ENCODE measurements around the gene XIRP1.
A peak's percentile ranks its signal among the peaks of the same experiment; 100 is the strongest.

Gene XIRP1

GRCh38 chr3:39141171-39141995 is 51.0 kb downstream of the XIRP1 start:
- in situ Hi-C loops (cut with MboI; ENCODE audit: low sequenced_read_pairs, unreplicated experiment) = no loop called here
- peak; percentile 24 for DNase-seq (ENCODE audit: low spot score)
- no peak for TF ChIP-seq CTCF (IDR thresholded peaks at IDR 0.05; ENCODE audit: borderline replicate concordance, control extremely low read depth, extremely low read depth, insufficient read depth, missing control alignments)

- DNase-seq (ENCODE audit: low spot score) = no peak
- in situ Hi-C loops (cut with MboI; ENCODE audit: low sequenced_read_pairs, unreplicated experiment) = no loop called here
- TF ChIP-seq CTCF (IDR thresholded peaks at IDR 0.05; ENCODE audit: borderline replicate concordance, control extremely low read depth, extremely low read depth, insufficient read depth, missing control alignments) = no peak
Observed at GRCh38 chr3:39140341-39140971, 51.9 kb downstream of the XIRP1 start.

- in situ Hi-C loops (cut with MboI; ENCODE audit: low sequenced_read_pairs, unreplicated experiment) = no loop called here
- no peak for DNase-seq (ENCODE audit: low spot score)
- no peak for TF ChIP-seq CTCF (IDR thresholded peaks at IDR 0.05; ENCODE audit: borderline replicate concordance, control extremely low read depth, extremely low read depth, insufficient read depth, missing control alignments)
Observed at GRCh38 chr3:39139442-39139841, 53.0 kb downstream of the XIRP1 start.

GRCh38 chr3:39138804-39139415 is 53.5 kb downstream of the XIRP1 start:
- peak; percentile 39 for DNase-seq (ENCODE audit: low spot score)
- in situ Hi-C loops (cut with MboI; ENCODE audit: low sequenced_read_pairs, unreplicated experiment) = no loop called here
- TF ChIP-seq CTCF (IDR thresholded peaks at IDR 0.05; ENCODE audit: borderline replicate concordance, control extremely low read depth, extremely low read depth, insufficient read depth, missing control alignments) = no peak

GRCh38 chr3:39137991-39138803 is 54.2 kb downstream of the XIRP1 start:
- in situ Hi-C loops (cut with MboI; ENCODE audit: low sequenced_read_pairs, unreplicated experiment) = no loop called here
- no peak for TF ChIP-seq CTCF (IDR thresholded peaks at IDR 0.05; ENCODE audit: borderline replicate concordance, control extremely low read depth, extremely low read depth, insufficient read depth, missing control alignments)
- DNase-seq (ENCODE audit: low spot score) = no peak

GRCh38 chr3:39137435-39137936 is 54.9 kb downstream of the XIRP1 start:
- DNase-seq (ENCODE audit: low spot score) = no peak
- in situ Hi-C loops (cut with MboI; ENCODE audit: low sequenced_read_pairs, unreplicated experiment) = no loop called here

More at GRCh38 chr3:39137435-39137936, 54.9 kb downstream of the XIRP1 start:
- TF ChIP-seq CTCF (IDR thresholded peaks at IDR 0.05; ENCODE audit: borderline replicate concordance, control extremely low read depth, extremely low read depth, insufficient read depth, missing control alignments) = no peak
